PC-3 (cell line): ENCODE measurements around the gene APBB2.

ENCODE experiments used
- CTCF ChIP-seq: fragments of 300-600 bp; sonication (generic); conservative IDR thresholded peaks from 2 replicates; pipeline ENCODE4 v1.5.1; 2017; ENCODE audit warnings: antibody characterized with exemption, low read depth, mild to moderate bottlenecking, low read length
- EZH2 ChIP-seq: fragments of 300-600 bp; sonication (generic); IDR thresholded peaks from one replicate; pipeline ENCODE4 v1.6.1; 2017; ENCODE audit warnings: antibody characterized with exemption, mild to moderate bottlenecking, low read length; ENCODE audit not compliant: unreplicated experiment
- EZH2phosphoT487 ChIP-seq: fragments of 300-600 bp; sonication (generic); IDR thresholded peaks from 2 replicates; pipeline ENCODE4 v1.6.1; 2018; ENCODE audit warnings: mild to moderate bottlenecking, antibody characterized with exemption, low read length, borderline replicate concordance

GRCh38 chr4:41179498-41180195, 34.7 kb downstream of the APBB2 start:
- TF ChIP-seq CTCF (no peak), EZH2 (no peak), EZH2phosphoT487 (no peak)
